GM12878 (cell line): Measurements from ENCODE around the gene MDGA2. TPM values are rescaled to one million over a fixed set of nuclear protein-coding genes. Genes with fewer than 3 reads are reported as not detected.

Experiments
- ATAC-seq: fragments of 200-7000 bp; cut with Tn5 transposase; 3 replicates; pipeline ENCODE4 v1.9.1; 2020; ENCODE audit warnings: mild to moderate bottlenecking, moderate library complexity
- BruUV-seq: library from RNA; stranded (reverse); fragments of 400-500 nt; replicated peaks from 2 replicates; lab custom pipeline; 2021; lab: Mats Ljungman, UMichigan
- CTCF ChIA-PET: fragments of 300-600 bp; sonication (Branson Sonifier 250); formaldehyde crosslinking; extraction: SDS; loops from one replicate; lab custom pipeline; 2021; ENCODE audit warnings: inconsistent platforms; lab: Yijun Ruan, JAX
- POLR2A ChIA-PET: fragments of 350-600 bp; formaldehyde crosslinking; extraction: SDS; loops from one replicate; lab custom pipeline; 2021; ENCODE audit warnings: inconsistent platforms; lab: Charles Lee
- RAD21 ChIA-PET: fragments of 300-600 bp; sonication (Branson Sonifier 250); formaldehyde crosslinking; loops from one replicate; lab custom pipeline; 2023; ENCODE audit warnings: antibody characterized with exemption; ENCODE audit not compliant: unreplicated experiment; lab: Charles Lee
- SMC1A ChIA-PET: fragments of 300-600 bp; sonication (Branson Sonifier 250); formaldehyde crosslinking; loops from one replicate; lab custom pipeline; 2023; ENCODE audit not compliant: unreplicated experiment, uncharacterized antibody; lab: Charles Lee
- DNase-seq: peaks from one replicate; pipeline ENCODE4 v3.0.0-alpha.2; 2011; ENCODE audit warnings: low read depth, low spot score
- FAIRE-seq: peaks from 3 replicates; lab custom pipeline; 2011; peaks lifted over from hg19 to GRCh38; lab: Jason Lieb, UNC
- H2AFZ ChIP-seq: 2 replicates; pipeline ENCODE4 v1.6.0; 2011; ENCODE audit warnings: low read depth, low read length, control low read depth; ENCODE audit not compliant: control insufficient read depth
- H3K27ac ChIP-seq: 2 replicates; pipeline ENCODE4 v1.5.1; 2011; ENCODE audit warnings: control low read depth; ENCODE audit not compliant: control insufficient read depth, insufficient read depth
- H3K27me3 ChIP-seq, 2 experiments: replicated peaks in 1 of 2; 2 replicates each; pipeline versions ENCODE4 v1.6.0 to v1.6.1; 2011; ENCODE audit warnings: low read length in 1 of 2; ENCODE audit not compliant: control insufficient read depth in 2 of 2, insufficient read depth in 2 of 2
- H3K36me3 ChIP-seq, 2 experiments: 2 replicates each; pipeline ENCODE4 v1.5.1; 2011; ENCODE audit warnings: low read length in 1 of 2; ENCODE audit not compliant: control insufficient read depth in 2 of 2, insufficient read depth in 2 of 2
- H3K4me1 ChIP-seq: 2 replicates; pipeline ENCODE4 v1.6.1; 2011; ENCODE audit warnings: mild to moderate bottlenecking, low read length, moderate library complexity, mixed read lengths; ENCODE audit not compliant: control insufficient read depth, insufficient read depth
- H3K4me2 ChIP-seq: 2 replicates; pipeline ENCODE4 v1.6.0; 2011; ENCODE audit warnings: control low read depth; ENCODE audit not compliant: control insufficient read depth, insufficient read depth
- H3K4me3 ChIP-seq: fragments of 200-600 bp; sonication (generic); 2 replicates; pipeline ENCODE4 v1.5.1; 2016
- H3K79me2 ChIP-seq: 2 replicates; pipeline ENCODE4 v1.6.0; 2011; ENCODE audit warnings: low read length; ENCODE audit not compliant: control insufficient read depth, insufficient read depth
- H3K9ac ChIP-seq: 2 replicates; pipeline ENCODE4 v1.8.0; 2011; ENCODE audit warnings: low read length, control low read depth, mixed read lengths; ENCODE audit not compliant: control insufficient read depth, insufficient read depth
- H3K9me3 ChIP-seq: replicated peaks from 3 replicates; pipeline ENCODE4 v1.5.1; 2011; ENCODE audit warnings: mild to moderate bottlenecking, low read length; ENCODE audit not compliant: control insufficient read depth, insufficient read depth
- H4K20me1 ChIP-seq: 2 replicates; pipeline ENCODE4 v1.6.0; 2011; ENCODE audit not compliant: control insufficient read depth, insufficient read depth
- NFYB ChIP-seq: IDR thresholded peaks from 2 replicates; pipeline ENCODE4 v1.6.1; 2011; ENCODE audit warnings: low read depth, mild to moderate bottlenecking, low read length, improper control_type of control experiment, moderate library complexity; ENCODE audit not compliant: insufficient read depth
- PML ChIP-seq: IDR thresholded peaks from 2 replicates; pipeline ENCODE4 v1.6.1; 2012; ENCODE audit warnings: low read length, inconsistent platforms
- RAD51 ChIP-seq: fragments of 450-650 bp; IDR thresholded peaks from 2 replicates; pipeline ENCODE4 v1.6.1; 2016; ENCODE audit warnings: moderate library complexity, mild to moderate bottlenecking, inconsistent platforms
- RB1 ChIP-seq: fragments of 450-650 bp; formaldehyde crosslinking; IDR thresholded peaks from 2 replicates; pipeline ENCODE4 v1.6.1; 2017; ENCODE audit warnings: mild to moderate bottlenecking, borderline replicate concordance
- SIN3A ChIP-seq: IDR thresholded peaks from 2 replicates; pipeline ENCODE4 v1.6.1; 2012; ENCODE audit warnings: low read depth, low read length, improper control_type of control experiment
- SMC3 ChIP-seq: IDR thresholded peaks from 2 replicates; pipeline ENCODE4 v1.6.1; 2011; ENCODE audit warnings: low read length, improper control_type of control experiment, borderline replicate concordance
- ZNF217 ChIP-seq: fragments of 450-650 bp; IDR thresholded peaks from 2 replicates; pipeline ENCODE4 v1.6.1; 2017; ENCODE audit warnings: antibody characterized with exemption, mild to moderate bottlenecking
- WGBS: methylation state at CpG from one replicate; pipeline ENCODE4 v1.1.6; 2016; ENCODE audit warnings: low lambda C conversion rate; ENCODE audit not compliant: insufficient replicate concordance, insufficient coverage; ENCODE audit errors: missing lambda C conversion rate; 5-methylcytosine and 5-hydroxymethylcytosine counted together
- in situ Hi-C: fragments of 300-500 bp; cut with MboI; formaldehyde crosslinking; loops from 9 replicates; pipeline ENCODE4 v1.14.3; 2018; ENCODE audit warnings: mixed read lengths
- intact Hi-C: fragments of 100-400 bp; cut with micrococcal nuclease; formaldehyde crosslinking; loops from one replicate; pipeline ENCODE4 v1.14.2; 2022; ENCODE audit not compliant: unreplicated experiment
- polyA plus RNA-seq, 11 experiments: library from polyadenylated mRNA; depleted of rRNA in 4 of 11; unstranded in 6 of 11; stranded (reverse) in 5 of 11; fragments of >200 nt; fragmentation: Nextera tagmentation in 4 of 11; fragmentation: Illumina TruSeq in 1 of 11; extraction: Ambion mirVana in 4 of 11; extraction: Trizol in 1 of 11; gene quantifications; 1 replicate in 1 of 11; 2 replicates in 10 of 11; pipeline versions ENCODE4 v1.2.1 to v1.2.3, GENCODE V29; 2011 to 2016; ENCODE audit warnings: inconsistent platforms in 2 of 11, missing spikeins in 2 of 11, low read depth in 1 of 11
- total RNA-seq, 4 experiments: library from RNA; depleted of rRNA in 3 of 4; stranded (reverse); fragments of >200 nt in 3 of 4; fragmentation: Illumina TruSeq in 1 of 4; extraction: Trizol in 1 of 4; gene quantifications; 2 replicates each; pipeline versions ENCODE4 v1.2.1 to v1.2.3, GENCODE V29; 2013 to 2021
- TF ChIP-seq, protein P1 (sequence below): fragments of 450-650 bp; IDR thresholded peaks from 2 replicates; pipeline ENCODE4 v1.6.1; 2017; ENCODE audit warnings: mild to moderate bottlenecking, low read depth, inconsistent platforms; ENCODE audit not compliant: poor library complexity, severe bottlenecking
- TF ChIP-seq, protein P2 (sequence below), 3 experiments: IDR thresholded peaks in 2 of 3; conservative IDR thresholded peaks in 1 of 3; 2 replicates each; pipeline ENCODE4 v1.5.1; 2011; ENCODE audit warnings: low read depth in 3 of 3, low read length in 3 of 3, mild to moderate bottlenecking in 3 of 3, control low read depth in 2 of 3, moderate library complexity in 2 of 3, inconsistent platforms in 1 of 3, mixed read lengths in 1 of 3; ENCODE audit not compliant: control insufficient read depth in 2 of 3, insufficient read depth in 1 of 3; ENCODE audit errors: extremely low read depth in 1 of 3

The MDGA2 gene
- total and polyA plus RNA-seq, 10 of the 15 experiments (the other 5 are each of a cell fraction or from before 2014, with no cell fraction given): not detected

DNA sequence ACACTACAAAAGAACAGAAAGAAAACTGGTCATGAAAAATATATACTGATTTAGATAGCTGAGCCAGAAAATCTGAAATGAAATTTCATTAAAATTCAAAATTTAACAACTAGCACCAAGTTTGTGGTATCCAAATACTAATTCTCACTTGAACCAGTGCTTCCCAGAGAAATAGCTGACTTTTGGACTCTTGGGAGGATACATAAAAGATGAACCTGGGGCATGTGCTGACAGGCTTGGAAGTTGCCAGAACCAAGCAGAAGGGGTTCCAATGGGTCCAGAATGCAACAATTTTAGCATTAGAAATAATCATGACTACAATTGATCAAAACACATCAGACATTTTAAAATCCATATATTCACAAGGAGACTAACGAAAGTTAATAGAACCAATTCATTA is 175.0 kb downstream of the MDGA2 start:
- Histone ChIP-seq H3K79me2 (no peaks in the 10 kb centered on the region), H3K4me3 (no peak overlapping the region), H3K9me3 (no peaks in the 10 kb centered on the region; the same call in 2 of the 3 replicates), H2AFZ (no peak overlapping the region), H3K36me3 (no peaks in the 10 kb centered on the region), H3K9ac (no peak overlapping the region), H3K27ac (no peak overlapping the region), H4K20me1 (no peaks in the 10 kb centered on the region), H3K4me2 (no peak overlapping the region), H3K4me1 (no peaks in the 10 kb centered on the region), H3K27me3 (no peaks in the 10 kb centered on the region)
- RAD21 ChIA-PET: no interaction called here
- ATAC-seq (no peak), DNase-seq (no peak), FAIRE-seq (no peak)
- 24% methylated on average over 1 of the region's 1 CpG for WGBS
- no TSS peak for BruUV-seq
- in situ Hi-C loops: no loop called here
- CTCF ChIA-PET: no interaction called here
- intact Hi-C loops: no loop called here
- SMC1A ChIA-PET: no interaction called here
- TF ChIP-seq ZNF217 (no peak), SIN3A (no peak), SMC3 (no peak)
- POLR2A ChIA-PET: no interaction called here

DNA sequence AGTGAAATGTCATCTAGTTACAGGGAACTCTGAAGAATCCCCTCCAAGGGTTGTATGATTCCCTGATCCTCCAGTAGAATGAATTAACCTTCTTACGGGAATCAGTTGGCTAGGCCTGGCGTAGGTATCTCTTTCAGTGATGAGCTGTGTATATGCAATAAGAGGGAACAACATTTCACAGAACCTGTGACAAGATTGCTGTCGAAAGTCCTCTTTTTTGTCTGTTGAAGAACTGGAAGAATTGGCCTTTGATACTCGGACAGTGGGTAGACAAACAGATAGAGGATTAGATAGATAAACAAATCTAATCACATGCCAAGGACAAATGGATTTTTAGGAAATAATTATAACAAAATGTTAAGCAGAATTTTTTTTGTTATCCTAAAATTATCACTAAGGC is 184.6 kb downstream of the MDGA2 start:
- intact Hi-C loops: no loop called here
- ATAC-seq (no peak), DNase-seq (no peak), FAIRE-seq (no peak)
- H3K36me3 ChIP-seq: no peaks in the 10 kb centered on the region
- no peaks in the 10 kb centered on the region for H4K20me1 ChIP-seq
- H3K9ac ChIP-seq: no peak overlapping the region
- 0% methylated on average over 4 of the region's 4 CpGs for WGBS
- no peaks in the 10 kb centered on the region for H3K27me3 ChIP-seq
- no peak for TF ChIP-seq RAD51
- TF ChIP-seq, protein P1, sequence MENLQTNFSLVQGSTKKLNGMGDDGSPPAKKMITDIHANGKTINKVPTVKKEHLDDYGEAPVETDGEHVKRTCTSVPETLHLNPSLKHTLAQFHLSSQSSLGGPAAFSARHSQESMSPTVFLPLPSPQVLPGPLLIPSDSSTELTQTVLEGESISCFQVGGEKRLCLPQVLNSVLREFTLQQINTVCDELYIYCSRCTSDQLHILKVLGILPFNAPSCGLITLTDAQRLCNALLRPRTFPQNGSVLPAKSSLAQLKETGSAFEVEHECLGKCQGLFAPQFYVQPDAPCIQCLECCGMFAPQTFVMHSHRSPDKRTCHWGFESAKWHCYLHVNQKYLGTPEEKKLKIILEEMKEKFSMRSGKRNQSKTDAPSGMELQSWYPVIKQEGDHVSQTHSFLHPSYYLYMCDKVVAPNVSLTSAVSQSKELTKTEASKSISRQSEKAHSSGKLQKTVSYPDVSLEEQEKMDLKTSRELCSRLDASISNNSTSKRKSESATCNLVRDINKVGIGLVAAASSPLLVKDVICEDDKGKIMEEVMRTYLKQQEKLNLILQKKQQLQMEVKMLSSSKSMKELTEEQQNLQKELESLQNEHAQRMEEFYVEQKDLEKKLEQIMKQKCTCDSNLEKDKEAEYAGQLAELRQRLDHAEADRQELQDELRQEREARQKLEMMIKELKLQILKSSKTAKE: no peak
- no peak for TF ChIP-seq PML
- no peak for TF ChIP-seq RB1
- TF ChIP-seq NFYB: no peak
- TF ChIP-seq, protein P2, sequence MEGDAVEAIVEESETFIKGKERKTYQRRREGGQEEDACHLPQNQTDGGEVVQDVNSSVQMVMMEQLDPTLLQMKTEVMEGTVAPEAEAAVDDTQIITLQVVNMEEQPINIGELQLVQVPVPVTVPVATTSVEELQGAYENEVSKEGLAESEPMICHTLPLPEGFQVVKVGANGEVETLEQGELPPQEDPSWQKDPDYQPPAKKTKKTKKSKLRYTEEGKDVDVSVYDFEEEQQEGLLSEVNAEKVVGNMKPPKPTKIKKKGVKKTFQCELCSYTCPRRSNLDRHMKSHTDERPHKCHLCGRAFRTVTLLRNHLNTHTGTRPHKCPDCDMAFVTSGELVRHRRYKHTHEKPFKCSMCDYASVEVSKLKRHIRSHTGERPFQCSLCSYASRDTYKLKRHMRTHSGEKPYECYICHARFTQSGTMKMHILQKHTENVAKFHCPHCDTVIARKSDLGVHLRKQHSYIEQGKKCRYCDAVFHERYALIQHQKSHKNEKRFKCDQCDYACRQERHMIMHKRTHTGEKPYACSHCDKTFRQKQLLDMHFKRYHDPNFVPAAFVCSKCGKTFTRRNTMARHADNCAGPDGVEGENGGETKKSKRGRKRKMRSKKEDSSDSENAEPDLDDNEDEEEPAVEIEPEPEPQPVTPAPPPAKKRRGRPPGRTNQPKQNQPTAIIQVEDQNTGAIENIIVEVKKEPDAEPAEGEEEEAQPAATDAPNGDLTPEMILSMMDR (IDR thresholded peaks at IDR 0.05 in 2 of 3, conservative IDR thresholded peaks at IDR 0.05 in 1 of 3; ENCODE audit: control insufficient read depth in 2 of 3, extremely low read depth in 1 of 3, insufficient read depth in 1 of 3, low read depth in 3 of 3, low read length in 3 of 3): no peak
- POLR2A ChIA-PET: no interaction called here
- H3K27ac ChIP-seq: no peak overlapping the region
- RAD21 ChIA-PET: no interaction called here
- H2AFZ ChIP-seq: no peak overlapping the region
- in situ Hi-C loops: no loop called here
- SMC1A ChIA-PET: no interaction called here
- H3K4me3 ChIP-seq: no peak overlapping the region
- H3K4me1 ChIP-seq: no peaks in the 10 kb centered on the region
- no TSS peak for BruUV-seq
- H3K4me2 ChIP-seq: no peak overlapping the region
- CTCF ChIA-PET: no interaction called here
- no peaks in the 10 kb centered on the region for H3K9me3 ChIP-seq
- H3K79me2 ChIP-seq: no peaks in the 10 kb centered on the region
